WERI-Rb-1 (cell line): ENCODE measurements around the gene COL8A1.

ENCODE experiments used
- DNase-seq: peaks from one replicate; pipeline ENCODE4 v3.0.0-alpha.2; 2020
- H3K27ac ChIP-seq: fragments of 250-450 bp; sonication (Bioruptor Pico); 2 replicates; pipeline ENCODE4 v1.5.1; 2020; ENCODE audit warnings: mild to moderate bottlenecking, moderate library complexity
- H3K27me3 ChIP-seq: fragments of 250-450 bp; sonication (Bioruptor Pico); 2 replicates; pipeline ENCODE4 v1.5.1; 2021; ENCODE audit warnings: mild to moderate bottlenecking, low read depth, moderate library complexity; ENCODE audit not compliant: insufficient read depth, severe bottlenecking
- H3K36me3 ChIP-seq: fragments of 250-450 bp; sonication (Bioruptor Pico); 2 replicates; pipeline ENCODE4 v1.5.1; 2020; ENCODE audit warnings: mild to moderate bottlenecking, moderate library complexity
- H3K4me3 ChIP-seq: 2 replicates; pipeline ENCODE4 v1.5.1; 2011; ENCODE audit warnings: low read depth, mild to moderate bottlenecking, control low read depth, low read length
- H3K9me3 ChIP-seq: fragments of 250-450 bp; sonication (Bioruptor Pico); 2 replicates; pipeline ENCODE4 v1.5.1; 2021; ENCODE audit warnings: mild to moderate bottlenecking, moderate library complexity; ENCODE audit not compliant: severe bottlenecking
- TF ChIP-seq, protein P1 (sequence below): IDR thresholded peaks from 2 replicates; pipeline ENCODE4 v1.5.1; 2011; ENCODE audit warnings: low read depth, mild to moderate bottlenecking, control low read depth, inconsistent platforms, low read length

COL8A1 gene

DNA sequence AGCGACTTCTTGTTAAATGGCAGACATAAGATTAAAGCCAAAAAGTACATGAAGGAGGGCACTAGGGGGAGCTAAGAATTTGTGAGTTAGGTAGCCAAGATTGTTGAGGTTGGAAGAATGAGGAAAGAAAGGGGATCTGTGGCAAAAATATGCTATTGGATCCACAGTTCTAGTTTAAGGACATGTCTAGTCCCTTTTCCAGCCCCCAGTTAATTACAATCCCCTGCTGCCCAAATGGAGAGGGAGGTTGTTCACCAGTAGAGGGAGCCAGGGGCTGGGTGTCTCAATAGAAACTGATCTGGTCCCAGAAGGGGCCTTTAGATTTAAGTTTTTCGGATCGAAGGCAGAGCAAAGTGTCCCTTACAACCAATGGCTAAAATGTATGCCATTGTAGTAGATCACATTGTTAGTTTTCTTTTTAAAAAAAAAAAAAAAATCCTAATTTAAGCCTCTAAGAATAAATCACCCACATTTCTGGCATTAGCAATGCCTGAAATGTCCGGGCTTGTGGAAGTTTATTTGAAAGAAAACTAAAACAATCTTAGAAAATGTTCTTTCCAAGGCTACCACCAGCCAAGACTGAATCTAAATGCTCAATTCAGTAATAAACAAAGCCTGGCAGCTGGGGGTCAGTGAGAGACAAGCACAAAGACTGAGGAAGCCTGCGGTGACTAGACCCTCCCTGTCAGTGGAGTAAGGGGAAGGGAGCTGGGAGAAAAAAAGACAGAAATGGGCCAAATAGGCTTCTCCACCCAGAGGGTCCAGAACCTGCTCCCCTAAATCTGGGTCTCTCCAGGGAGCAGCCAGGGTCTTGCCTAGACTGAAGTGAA lies 7.1 kb downstream of the COL8A1 start:
- TF ChIP-seq, protein P1, sequence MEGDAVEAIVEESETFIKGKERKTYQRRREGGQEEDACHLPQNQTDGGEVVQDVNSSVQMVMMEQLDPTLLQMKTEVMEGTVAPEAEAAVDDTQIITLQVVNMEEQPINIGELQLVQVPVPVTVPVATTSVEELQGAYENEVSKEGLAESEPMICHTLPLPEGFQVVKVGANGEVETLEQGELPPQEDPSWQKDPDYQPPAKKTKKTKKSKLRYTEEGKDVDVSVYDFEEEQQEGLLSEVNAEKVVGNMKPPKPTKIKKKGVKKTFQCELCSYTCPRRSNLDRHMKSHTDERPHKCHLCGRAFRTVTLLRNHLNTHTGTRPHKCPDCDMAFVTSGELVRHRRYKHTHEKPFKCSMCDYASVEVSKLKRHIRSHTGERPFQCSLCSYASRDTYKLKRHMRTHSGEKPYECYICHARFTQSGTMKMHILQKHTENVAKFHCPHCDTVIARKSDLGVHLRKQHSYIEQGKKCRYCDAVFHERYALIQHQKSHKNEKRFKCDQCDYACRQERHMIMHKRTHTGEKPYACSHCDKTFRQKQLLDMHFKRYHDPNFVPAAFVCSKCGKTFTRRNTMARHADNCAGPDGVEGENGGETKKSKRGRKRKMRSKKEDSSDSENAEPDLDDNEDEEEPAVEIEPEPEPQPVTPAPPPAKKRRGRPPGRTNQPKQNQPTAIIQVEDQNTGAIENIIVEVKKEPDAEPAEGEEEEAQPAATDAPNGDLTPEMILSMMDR: peak; percentile 58
- H3K27ac ChIP-seq: no peak overlapping the region
- H3K9me3 ChIP-seq: no peaks in the 10 kb centered on the region
- H3K27me3 ChIP-seq: no peaks in the 10 kb centered on the region
- no peaks in the 10 kb centered on the region for H3K36me3 ChIP-seq
- no peak overlapping the region for H3K4me3 ChIP-seq
- DNase-seq: peak; percentile 32

DNA sequence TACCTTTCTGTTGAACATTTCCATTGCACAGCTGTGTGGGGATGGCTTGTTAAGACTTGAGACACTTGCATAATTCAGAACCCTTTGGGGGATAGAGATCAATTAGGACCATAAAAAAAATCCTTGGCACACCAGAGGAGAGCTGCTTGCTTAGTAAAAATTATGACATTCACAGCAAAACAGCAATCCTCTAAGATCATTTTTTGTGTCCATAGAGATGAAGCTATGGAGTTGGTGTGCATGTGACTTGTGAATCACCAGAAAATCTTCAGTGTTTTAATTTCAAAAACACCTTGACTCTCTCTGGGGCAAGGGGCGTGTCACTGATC lies 7.7 kb downstream of the COL8A1 start:
- Histone ChIP-seq H3K27ac (no peak overlapping the region), H3K4me3 (no peak overlapping the region), H3K9me3 (no peaks in the 10 kb centered on the region), H3K27me3 (no peaks in the 10 kb centered on the region), H3K36me3 (no peaks in the 10 kb centered on the region)
- TF ChIP-seq, protein P1: no peak
- no peak for DNase-seq

DNA sequence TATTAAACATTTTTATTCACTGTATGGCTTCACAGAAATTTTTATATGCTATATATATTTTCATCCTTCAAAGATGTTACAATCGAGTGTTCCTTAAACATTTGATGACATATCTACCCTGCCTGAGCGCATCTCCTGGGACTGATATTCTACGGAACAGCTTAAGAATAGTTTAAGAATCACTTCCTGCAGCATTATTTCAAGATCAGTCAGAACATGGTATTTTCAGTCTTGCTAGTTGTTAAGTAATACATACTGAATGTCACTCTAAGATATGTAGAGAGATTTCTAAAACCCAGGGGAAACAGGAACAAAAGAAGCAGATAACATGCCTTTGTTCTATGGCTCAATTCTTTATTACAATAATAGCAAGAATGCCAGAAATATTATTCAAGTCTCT lies 8.7 kb downstream of the COL8A1 start:
- no peak overlapping the region for H3K27ac ChIP-seq
- TF ChIP-seq, protein P1: no peak
- DNase-seq: no peak
- no peaks in the 10 kb centered on the region for H3K27me3 ChIP-seq
- no peaks in the 10 kb centered on the region for H3K36me3 ChIP-seq
- H3K9me3 ChIP-seq: no peaks in the 10 kb centered on the region
- H3K4me3 ChIP-seq: no peak overlapping the region

DNA sequence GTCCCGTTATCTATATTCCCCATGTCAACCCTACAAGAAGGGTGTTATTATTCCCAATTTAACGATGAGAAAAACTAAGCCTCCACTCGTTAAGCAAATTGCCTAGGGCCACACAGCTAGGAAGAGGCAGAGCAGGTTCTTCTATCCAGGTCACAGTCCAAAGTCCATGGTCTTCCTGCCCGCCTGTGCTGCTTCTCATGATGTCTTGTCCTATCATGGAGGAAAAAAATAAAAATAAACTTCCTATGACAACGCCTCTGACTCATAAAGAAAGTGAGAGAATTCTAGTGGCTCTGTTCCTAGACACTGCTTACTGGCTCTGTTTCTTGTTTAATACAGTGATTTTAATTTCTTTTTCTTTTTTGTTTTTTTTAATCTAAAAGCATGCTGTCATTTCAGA lies 9.7 kb downstream of the COL8A1 start:
- no peak for DNase-seq
- Histone ChIP-seq H3K4me3 (no peak overlapping the region), H3K36me3 (no peaks in the 10 kb centered on the region), H3K27ac (no peak overlapping the region), H3K27me3 (no peaks in the 10 kb centered on the region), H3K9me3 (no peaks in the 10 kb centered on the region)
- TF ChIP-seq, protein P1: no peak

GRCh38 chr3:99648516-99648915 lies 10.1 kb downstream of the COL8A1 start:
- Histone ChIP-seq H3K27ac (no peak overlapping the region), H3K9me3 (no peaks in the 10 kb centered on the region), H3K27me3 (no peaks in the 10 kb centered on the region), H3K36me3 (no peaks in the 10 kb centered on the region), H3K4me3 (no peak overlapping the region)
- TF ChIP-seq, protein P1: no peak
- no peak for DNase-seq

GRCh38 chr3:99651531-99651930 lies 13.1 kb downstream of the COL8A1 start:
- Histone ChIP-seq H3K4me3 (no peak overlapping the region), H3K36me3 (no peaks in the 10 kb centered on the region), H3K9me3 (no peaks in the 10 kb centered on the region), H3K27ac (no peak overlapping the region), H3K27me3 (no peaks in the 10 kb centered on the region)
- no peak for DNase-seq
- TF ChIP-seq, protein P1: no peak
